WTC11 (cell line): ENCODE results near the gene ADM5. TPM values are rescaled to one million over a fixed set of nuclear protein-coding genes. Genes with fewer than 3 reads are reported as not detected.

ENCODE experiments used
- ATAC-seq: fragments of 200-7000 bp; cut with Tn5 transposase; 2 replicates; pipeline ENCODE4 v1.10.0; 2021; ENCODE audit warnings: mild to moderate bottlenecking, moderate library complexity
- CTCF ChIA-PET: fragments of 300-600 bp; sonication (Branson Sonifier 250); formaldehyde crosslinking; loops from one replicate; lab custom pipeline; 2021; ENCODE audit warnings: antibody characterized with exemption; lab: Charles Lee
- POLR2A ChIA-PET: fragments of 350-600 bp; sonication (Branson Sonifier 250); formaldehyde crosslinking; loops from one replicate; lab custom pipeline; 2021; ENCODE audit warnings: antibody characterized with exemption; lab: Charles Lee
- DNase-seq: peaks from one replicate; pipeline ENCODE4 v3.0.0; 2021; ENCODE audit warnings: low spot score
- H3K27ac Mint-ChIP-seq: 2 replicates; pipeline ENCODE4 v1.8.0; 2021; ENCODE audit warnings: mixed read lengths
- H3K27me3 Mint-ChIP-seq: 2 replicates; pipeline ENCODE4 v1.8.0; 2021; ENCODE audit warnings: low read depth, mild to moderate bottlenecking, moderate library complexity, mixed read lengths
- H3K36me3 Mint-ChIP-seq: 2 replicates; pipeline ENCODE4 v1.8.0; 2021; ENCODE audit warnings: mixed read lengths
- H3K4me1 Mint-ChIP-seq: 2 replicates; pipeline ENCODE4 v1.8.0; 2022; ENCODE audit warnings: mixed read lengths
- H3K4me3 Mint-ChIP-seq: 2 replicates; pipeline ENCODE4 v1.8.0; 2021; ENCODE audit warnings: mild to moderate bottlenecking, moderate library complexity, mixed read lengths
- H3K9me3 Mint-ChIP-seq: 2 replicates; pipeline ENCODE4 v1.8.0; 2021; ENCODE audit warnings: mixed read lengths
- ARID4B ChIP-seq: sonication (generic); formaldehyde crosslinking; IDR thresholded peaks from 2 replicates; pipeline ENCODE4 v1.8.0; 2023; ENCODE audit warnings: missing genetic modification reagents, mild to moderate bottlenecking, borderline replicate concordance
- CBFB ChIP-seq: sonication (generic); formaldehyde crosslinking; IDR thresholded peaks from 2 replicates; pipeline ENCODE4 v1.8.1; 2022; ENCODE audit warnings: mild to moderate bottlenecking, low read depth, missing genetic modification reagents
- ELF4 ChIP-seq: sonication (generic); formaldehyde crosslinking; IDR thresholded peaks from 2 replicates; pipeline ENCODE4 v1.8.1; 2022; ENCODE audit warnings: low read depth, mild to moderate bottlenecking, moderate library complexity, missing genetic modification reagents
- FOXK1 ChIP-seq: sonication (generic); formaldehyde crosslinking; IDR thresholded peaks from 2 replicates; pipeline ENCODE4 v1.8.0; 2022; ENCODE audit warnings: mild to moderate bottlenecking, moderate library complexity, missing genetic modification reagents
- GRHL2 ChIP-seq: fragments of 250-450 bp; sonication (Bioruptor Pico); IDR thresholded peaks from 2 replicates; pipeline ENCODE4 v1.8.0; 2022; ENCODE audit warnings: mild to moderate bottlenecking, moderate library complexity; ENCODE audit not compliant: insufficient replicate concordance, severe bottlenecking
- HMGXB4 ChIP-seq: sonication (generic); formaldehyde crosslinking; IDR thresholded peaks from 2 replicates; pipeline ENCODE4 v1.8.1; 2023; ENCODE audit warnings: mild to moderate bottlenecking, moderate library complexity, missing genetic modification reagents
- NFE2L1 ChIP-seq: sonication (generic); formaldehyde crosslinking; IDR thresholded peaks from 2 replicates; pipeline ENCODE4 v1.8.1; 2023; ENCODE audit warnings: missing genetic modification reagents
- PREB ChIP-seq: sonication (generic); formaldehyde crosslinking; IDR thresholded peaks from 2 replicates; pipeline ENCODE4 v1.8.1; 2022; ENCODE audit warnings: mild to moderate bottlenecking, missing genetic modification reagents, moderate library complexity, borderline replicate concordance
- USF2 ChIP-seq: sonication (generic); formaldehyde crosslinking; IDR thresholded peaks from 2 replicates; pipeline ENCODE4 v1.8.1; 2023; ENCODE audit warnings: mild to moderate bottlenecking, missing genetic modification reagents, moderate library complexity
- ZBTB43 ChIP-seq: sonication (generic); formaldehyde crosslinking; IDR thresholded peaks from 2 replicates; pipeline ENCODE4 v1.8.1; 2023; ENCODE audit warnings: mild to moderate bottlenecking, missing genetic modification reagents
- ZNF263 ChIP-seq: sonication (generic); formaldehyde crosslinking; IDR thresholded peaks from 2 replicates; pipeline ENCODE4 v1.8.1; 2022; ENCODE audit warnings: low read depth, mild to moderate bottlenecking, moderate library complexity, missing genetic modification reagents
- total RNA-seq: library from RNA; stranded (reverse); gene quantifications from 3 replicates; pipeline ENCODE4 v1.2.3, GENCODE V29; 2021

Gene ADM5
- total RNA-seq, 1 experiment from 2014 or later: 6.7 TPM

- TF ChIP-seq ARID4B: no peak
- no peak for TF ChIP-seq GRHL2 (CRISPR knock-in tag)
- TF ChIP-seq ZNF263 (CRISPR knock-in tag): no peak
Measured at GRCh38 chr19:49651029-49651819, 38.2 kb upstream of the ADM5 start (continued).

GRCh38 chr19:49651820-49652550 is 37.4 kb upstream of the ADM5 start:
- peaks cover 7% of the 10 kb centered on the region for H3K4me1 Mint-ChIP-seq
- H3K9me3 Mint-ChIP-seq: no peaks in the 10 kb centered on the region
- peaks cover 48% of the 10 kb centered on the region for H3K36me3 Mint-ChIP-seq
- H3K27me3 Mint-ChIP-seq: no peaks in the 10 kb centered on the region
- no peak overlapping the region for H3K4me3 Mint-ChIP-seq
- CTCF ChIA-PET: no interaction called here
- ATAC-seq: no peak
- DNase-seq: no peak
- H3K27ac Mint-ChIP-seq: no peak overlapping the region
- POLR2A ChIA-PET: no interaction called here
- no peak for TF ChIP-seq USF2
- TF ChIP-seq PREB (CRISPR knock-in tag): no peak
- TF ChIP-seq ZBTB43: no peak
- no peak for TF ChIP-seq CBFB (CRISPR knock-in tag)
- TF ChIP-seq FOXK1: no peak
- no peak for TF ChIP-seq NFE2L1
- no peak for TF ChIP-seq ELF4 (CRISPR knock-in tag)
- no peak for TF ChIP-seq HMGXB4 (CRISPR knock-in tag)
